ENCODE data around the gene LRRC4C. TPM values are rescaled to one million over a fixed set of nuclear protein-coding genes. Genes with fewer than 3 reads are reported as not detected.

LRRC4C gene
- total and polyA plus RNA-seq, 2 donors (not counting 3 experiments of a cell fraction or from before 2014, with no cell fraction given), result not detected

DNA sequence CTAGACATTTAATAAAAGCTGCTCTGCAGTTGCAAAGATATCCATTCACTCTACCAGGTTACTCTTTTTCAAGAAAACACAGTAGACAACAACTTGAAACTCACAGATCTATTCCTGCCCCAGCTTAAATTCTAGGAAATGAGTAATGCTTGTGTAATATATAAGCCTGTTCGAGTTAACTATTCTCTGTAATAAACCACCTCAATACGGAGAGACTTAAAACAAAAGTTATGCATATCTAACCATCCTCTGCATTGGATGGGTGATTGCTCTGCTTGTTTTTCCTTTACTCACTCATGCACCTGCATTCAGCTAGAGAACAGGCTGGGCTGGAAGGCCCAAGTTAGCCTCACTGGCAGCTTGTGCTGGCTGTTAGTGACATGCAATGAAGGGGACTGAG lies 13.3 kb downstream of the LRRC4C start:
- POLR2A ChIA-PET, result no interaction called here
- DNase-seq (ENCODE audit: low read depth, low spot score) (no peak), FAIRE-seq (no peak)
- H3K36me3 ChIP-seq (ENCODE audit: control insufficient read depth in 2 of 2, extremely low read depth in 1 of 2, insufficient read depth in 2 of 2, low read length in 2 of 2), result no peaks in the 10 kb centered on the region
- no peaks in the 10 kb centered on the region for H4K20me1 ChIP-seq (replicated peaks; ENCODE audit: control insufficient read depth, extremely low read depth, insufficient read depth, low read length)
- TF ChIP-seq EZH2 (IDR thresholded peaks at IDR 0.05; ENCODE audit: borderline replicate concordance, low read depth, low read length, severe bottlenecking) (no peak), GATA2 (IDR thresholded peaks at IDR 0.05; ENCODE audit: insufficient read depth, insufficient read length, low read depth, low read length) (no peak), MYC (IDR thresholded peaks at IDR 0.05; ENCODE audit: low read depth, low read length) (no peak), FOS (IDR thresholded peaks at IDR 0.05; ENCODE audit: borderline replicate concordance, insufficient read depth, low read length) (no peak)
- no peaks in the 10 kb centered on the region for H3K27me3 ChIP-seq (ENCODE audit: control insufficient read depth in 2 of 2, insufficient read depth in 2 of 2, low read length in 2 of 2)
- intact Hi-C loops (cut with micrococcal nuclease) (no loop called here), dilution Hi-C loops (cut with MboI; ENCODE audit: extremely low pct_ligation_motif_present, low sequenced_read_pairs) (no loop called here)
- H3K4me1 ChIP-seq (ENCODE audit: control insufficient read depth, extremely low read depth, insufficient read depth, low read length), result no peaks in the 10 kb centered on the region
- no peaks in the 10 kb centered on the region for H3K9me1 ChIP-seq (replicated peaks; ENCODE audit: control insufficient read depth, extremely low read depth, insufficient read depth, low read length)
- CTCF ChIA-PET, result no interaction called here
- H3K4me2 ChIP-seq (ENCODE audit: insufficient read depth, low read length), result no peak overlapping the region
- H3K4me3 ChIP-seq (replicated peaks in 1 of 3; ENCODE audit: insufficient read depth in 1 of 3, low read depth in 1 of 3, low read length in 3 of 3), result no peak overlapping the region
- no TSS peak for BruUV-seq (replicated peaks)
- no peak overlapping the region for H2AFZ ChIP-seq (ENCODE audit: low read depth, low read length)
- H3K9me3 ChIP-seq (replicated peaks; ENCODE audit: control insufficient read depth, insufficient read depth, low read length), result no peaks in the 10 kb centered on the region
- no peak overlapping the region for H3K9ac ChIP-seq (replicated peaks; ENCODE audit: extremely low read depth, insufficient read depth, low read length)
- no peak overlapping the region for H3K27ac ChIP-seq (ENCODE audit: insufficient read depth, low read depth, low read length)
- no peaks in the 10 kb centered on the region for H3K79me2 ChIP-seq (ENCODE audit: control insufficient read depth, insufficient read depth, low read length)

DNA sequence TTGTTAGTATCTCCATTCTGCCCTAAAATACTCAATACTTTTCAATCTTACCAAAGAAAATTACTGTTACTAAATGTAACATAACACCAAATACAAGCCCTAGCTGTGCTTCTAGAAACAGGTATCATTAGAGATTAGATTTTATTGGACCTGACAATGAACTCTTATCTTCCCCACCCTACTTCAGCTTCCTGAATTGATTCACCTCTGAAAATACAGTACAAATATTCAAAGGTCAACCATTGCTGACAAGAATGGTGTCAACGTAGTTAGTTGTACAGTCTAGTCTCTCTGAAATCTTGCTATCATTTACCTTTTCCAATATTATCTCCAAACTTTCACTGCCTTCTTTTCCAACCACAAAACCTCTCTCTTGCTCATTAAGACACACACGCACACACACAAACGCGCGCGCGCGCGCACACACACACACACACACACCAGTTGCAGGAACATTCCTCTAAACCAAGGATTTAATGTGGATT lies 22.4 kb downstream of the LRRC4C start:
- no peaks in the 10 kb centered on the region for H3K27me3 ChIP-seq (ENCODE audit: control insufficient read depth in 2 of 2, insufficient read depth in 2 of 2, low read length in 2 of 2)
- no peaks in the 10 kb centered on the region for H3K4me1 ChIP-seq (ENCODE audit: control insufficient read depth, extremely low read depth, insufficient read depth, low read length)
- H3K4me3 ChIP-seq (replicated peaks in 1 of 3; ENCODE audit: insufficient read depth in 1 of 3, low read depth in 1 of 3, low read length in 3 of 3), result no peak overlapping the region
- no peaks in the 10 kb centered on the region for H3K36me3 ChIP-seq (ENCODE audit: control insufficient read depth in 2 of 2, extremely low read depth in 1 of 2, insufficient read depth in 2 of 2, low read length in 2 of 2)
- no peak for DNase-seq (ENCODE audit: low read depth, low spot score)
- TF ChIP-seq, protein P1, sequence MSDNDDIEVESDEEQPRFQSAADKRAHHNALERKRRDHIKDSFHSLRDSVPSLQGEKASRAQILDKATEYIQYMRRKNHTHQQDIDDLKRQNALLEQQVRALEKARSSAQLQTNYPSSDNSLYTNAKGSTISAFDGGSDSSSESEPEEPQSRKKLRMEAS (IDR thresholded peaks at IDR 0.05; ENCODE audit: insufficient read depth, insufficient read length), result no peak
- TF ChIP-seq FOS (IDR thresholded peaks at IDR 0.05; ENCODE audit: borderline replicate concordance, insufficient read depth, low read length) (no peak), GATA2 (IDR thresholded peaks at IDR 0.05; ENCODE audit: insufficient read depth, insufficient read length, low read depth, low read length) (no peak), EZH2 (IDR thresholded peaks at IDR 0.05; ENCODE audit: borderline replicate concordance, low read depth, low read length, severe bottlenecking) (no peak), POLR2AphosphoS5 (IDR thresholded peaks at IDR 0.05; ENCODE audit: insufficient read depth, low read depth, low read length) (no peak), MYC (IDR thresholded peaks at IDR 0.05; ENCODE audit: low read depth, low read length) (no peak), JUN (IDR thresholded peaks at IDR 0.05; ENCODE audit: borderline replicate concordance, insufficient read depth, insufficient read length, low read depth) (no peak), POLR2A (IDR thresholded peaks at IDR 0.05; ENCODE audit: low read depth, low read length) (no peak)
- TF ChIP-seq, protein P2, sequence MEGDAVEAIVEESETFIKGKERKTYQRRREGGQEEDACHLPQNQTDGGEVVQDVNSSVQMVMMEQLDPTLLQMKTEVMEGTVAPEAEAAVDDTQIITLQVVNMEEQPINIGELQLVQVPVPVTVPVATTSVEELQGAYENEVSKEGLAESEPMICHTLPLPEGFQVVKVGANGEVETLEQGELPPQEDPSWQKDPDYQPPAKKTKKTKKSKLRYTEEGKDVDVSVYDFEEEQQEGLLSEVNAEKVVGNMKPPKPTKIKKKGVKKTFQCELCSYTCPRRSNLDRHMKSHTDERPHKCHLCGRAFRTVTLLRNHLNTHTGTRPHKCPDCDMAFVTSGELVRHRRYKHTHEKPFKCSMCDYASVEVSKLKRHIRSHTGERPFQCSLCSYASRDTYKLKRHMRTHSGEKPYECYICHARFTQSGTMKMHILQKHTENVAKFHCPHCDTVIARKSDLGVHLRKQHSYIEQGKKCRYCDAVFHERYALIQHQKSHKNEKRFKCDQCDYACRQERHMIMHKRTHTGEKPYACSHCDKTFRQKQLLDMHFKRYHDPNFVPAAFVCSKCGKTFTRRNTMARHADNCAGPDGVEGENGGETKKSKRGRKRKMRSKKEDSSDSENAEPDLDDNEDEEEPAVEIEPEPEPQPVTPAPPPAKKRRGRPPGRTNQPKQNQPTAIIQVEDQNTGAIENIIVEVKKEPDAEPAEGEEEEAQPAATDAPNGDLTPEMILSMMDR (IDR thresholded peaks at IDR 0.05; ENCODE audit: extremely low read depth in 1 of 2, insufficient read depth in 1 of 2, low read depth in 1 of 2, low read length in 2 of 2), result no peak
- ChIA-PET CTCF (no interaction called here), POLR2A (no interaction called here)
- H3K79me2 ChIP-seq (ENCODE audit: control insufficient read depth, insufficient read depth, low read length), result no peaks in the 10 kb centered on the region
- FAIRE-seq, result no peak
- H3K9me1 ChIP-seq (replicated peaks; ENCODE audit: control insufficient read depth, extremely low read depth, insufficient read depth, low read length), result no peaks in the 10 kb centered on the region
- dilution Hi-C loops (cut with MboI; ENCODE audit: extremely low pct_ligation_motif_present, low sequenced_read_pairs), result no loop called here
- H2AFZ ChIP-seq (ENCODE audit: low read depth, low read length), result no peak overlapping the region
- H3K9me3 ChIP-seq (replicated peaks; ENCODE audit: control insufficient read depth, insufficient read depth, low read length), result no peaks in the 10 kb centered on the region
- H4K20me1 ChIP-seq (replicated peaks; ENCODE audit: control insufficient read depth, extremely low read depth, insufficient read depth, low read length), result no peaks in the 10 kb centered on the region
- H3K4me2 ChIP-seq (ENCODE audit: insufficient read depth, low read length), result no peak overlapping the region
- no TSS peak for BruUV-seq (replicated peaks)
- intact Hi-C loops (cut with micrococcal nuclease), result no loop called here
- no peak overlapping the region for H3K27ac ChIP-seq (ENCODE audit: insufficient read depth, low read depth, low read length)
- H3K9ac ChIP-seq (replicated peaks; ENCODE audit: extremely low read depth, insufficient read depth, low read length), result no peak overlapping the region

All from endothelial cell of umbilical vein (primary cell).